ENCODE results near the gene LTB.

GRCh38 chr6:31543639-31544038 is 38.6 kb downstream of the LTB start:
- no peak for TF ChIP-seq CREB1 (IDR thresholded peaks at IDR 0.05; ENCODE audit: low read depth)
- no peak for TF ChIP-seq MAX (IDR thresholded peaks at IDR 0.05)
- TF ChIP-seq TAF1 (IDR thresholded peaks at IDR 0.05; ENCODE audit: low read depth), result no peak
- no peak for TF ChIP-seq EP300 (IDR thresholded peaks at IDR 0.05; ENCODE audit: borderline replicate concordance)
- no peak for TF ChIP-seq EGR1 (IDR thresholded peaks at IDR 0.05)
- TF ChIP-seq FOXM1 (IDR thresholded peaks at IDR 0.05; ENCODE audit: borderline replicate concordance, low read depth), result no peak
- no peak for TF ChIP-seq RAD21 (IDR thresholded peaks at IDR 0.05; ENCODE audit: low read depth)
- TF ChIP-seq YY1 (IDR thresholded peaks at IDR 0.05; ENCODE audit: low read depth), result no peak
- no peak for TF ChIP-seq USF1 (IDR thresholded peaks at IDR 0.05)
- no peak for TF ChIP-seq NFIC (IDR thresholded peaks at IDR 0.05)
- TF ChIP-seq REST (IDR thresholded peaks at IDR 0.05; ENCODE audit: low read depth), result no peak
- no peak for TF ChIP-seq TCF12 (IDR thresholded peaks at IDR 0.05; ENCODE audit: low read depth)
- TF ChIP-seq ZBTB7A (IDR thresholded peaks at IDR 0.05; ENCODE audit: low read depth), result no peak

Measured in Ishikawa (cell line).